Measurements from ENCODE around the gene CCDC63.

The CCDC63 gene

DNA sequence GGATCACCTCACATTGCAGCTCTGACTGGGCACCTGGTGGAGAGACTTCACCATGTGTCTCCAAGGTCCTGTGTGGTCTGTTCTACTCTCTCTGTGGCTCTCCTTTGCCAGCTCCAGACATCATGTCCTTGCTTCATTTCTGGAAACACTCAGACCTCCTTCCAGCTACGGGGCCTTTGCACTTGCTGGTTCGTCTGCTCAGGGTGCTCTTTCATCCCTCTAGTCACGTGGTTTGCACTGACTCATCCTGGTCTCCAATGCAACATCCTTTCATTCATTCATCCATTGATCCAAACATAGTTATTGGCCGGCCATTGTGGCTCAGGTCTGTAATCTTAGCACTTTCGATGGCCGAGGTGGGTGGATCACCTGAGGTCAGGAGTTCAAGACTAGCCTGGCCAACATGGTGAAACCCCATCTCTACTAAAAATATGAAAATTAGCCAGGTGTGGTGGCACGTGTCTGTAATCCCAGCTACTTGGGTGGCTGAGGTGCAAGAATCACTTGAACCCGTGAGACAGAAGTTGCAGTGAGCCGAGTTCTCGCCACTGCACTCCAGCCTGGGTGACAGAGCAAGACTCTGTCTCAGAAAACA is 23.9 kb upstream of the CCDC63 start:
- FAIRE-seq (no peak), DNase-seq (ENCODE audit: insufficient read length, low spot score) (no peak)
- TF ChIP-seq POLR2A (IDR thresholded peaks at IDR 0.05; ENCODE audit: low read depth, low read length) = no peak

DNA sequence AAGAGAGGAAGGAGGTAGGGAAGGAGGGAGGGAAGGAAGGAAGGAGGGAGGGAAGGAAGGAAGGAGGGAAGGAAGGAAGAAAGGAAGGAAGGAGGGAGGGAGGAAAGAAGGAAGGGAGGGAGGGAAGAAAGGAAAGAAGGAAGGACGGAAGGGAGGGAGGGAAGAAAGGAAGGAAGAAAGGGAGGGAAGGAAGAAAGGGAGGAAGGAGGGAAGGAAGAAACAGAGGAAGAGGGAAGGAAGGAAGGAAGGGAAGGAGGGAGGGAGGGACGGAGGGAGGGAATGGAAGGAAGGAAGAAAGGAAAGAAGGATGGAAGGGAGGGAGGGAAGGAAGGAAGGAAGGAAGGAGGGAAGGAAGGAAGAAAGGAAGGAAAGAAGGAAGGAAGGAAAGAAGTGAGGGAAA is 22.4 kb upstream of the CCDC63 start:
- no peak for DNase-seq (ENCODE audit: insufficient read length, low spot score)
- TF ChIP-seq POLR2A (IDR thresholded peaks at IDR 0.05; ENCODE audit: low read depth, low read length) = no peak
- no peak for FAIRE-seq

DNA sequence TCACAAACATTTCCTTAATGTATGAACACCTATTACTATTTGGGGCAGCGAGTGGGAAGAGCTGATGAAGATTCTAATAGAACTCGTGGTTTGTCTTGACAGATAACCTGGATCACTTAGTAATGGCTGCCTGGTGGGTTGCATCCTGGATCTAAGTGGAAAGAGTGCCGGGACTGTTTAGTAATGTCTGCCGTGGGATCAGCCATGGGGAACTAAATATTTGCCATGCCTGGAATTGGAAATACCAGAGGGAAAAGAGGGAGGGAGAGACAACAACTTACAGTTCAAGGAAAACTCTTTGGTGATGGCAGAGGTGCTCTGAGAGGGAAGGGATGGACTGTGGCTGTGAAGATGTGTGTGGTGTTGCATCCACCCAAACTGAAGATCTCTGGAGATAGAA is 21.3 kb upstream of the CCDC63 start:
- FAIRE-seq (no peak), DNase-seq (ENCODE audit: insufficient read length, low spot score) (no peak)
- TF ChIP-seq POLR2A (IDR thresholded peaks at IDR 0.05; ENCODE audit: low read depth, low read length) = no peak

DNA sequence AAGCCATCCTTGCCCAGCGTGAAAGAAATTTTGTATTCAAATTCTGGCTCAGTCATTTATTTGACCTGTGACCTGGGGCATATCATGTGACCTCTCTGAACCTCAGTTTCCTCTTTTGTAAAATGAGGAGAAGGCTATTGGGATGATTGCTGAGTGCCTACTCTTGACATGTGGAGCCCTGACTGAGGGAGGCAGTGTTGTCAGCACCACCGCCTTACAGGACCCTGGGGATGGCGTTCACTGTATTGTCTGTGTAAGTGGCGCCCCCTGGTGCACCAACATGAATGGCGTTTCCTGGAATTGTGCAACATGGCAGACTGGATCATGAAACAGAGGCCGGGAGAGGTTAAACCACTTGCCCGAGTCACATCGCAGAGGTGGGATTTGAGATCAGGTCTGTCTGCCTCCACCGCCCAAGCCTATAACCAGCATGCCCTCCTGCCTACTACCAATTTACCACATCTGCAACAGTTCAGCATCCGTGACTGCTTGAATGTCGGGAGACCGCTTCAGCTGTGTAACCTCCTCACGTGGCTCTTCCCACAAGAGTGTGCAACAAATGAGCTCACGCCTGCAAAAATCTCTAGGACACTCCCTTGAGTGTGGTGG is 20.1 kb upstream of the CCDC63 start:
- TF ChIP-seq POLR2A (IDR thresholded peaks at IDR 0.05; ENCODE audit: low read depth, low read length) = no peak
- FAIRE-seq = peak; percentile 83
- peak; percentile 77 for DNase-seq (ENCODE audit: insufficient read length, low spot score)

DNA sequence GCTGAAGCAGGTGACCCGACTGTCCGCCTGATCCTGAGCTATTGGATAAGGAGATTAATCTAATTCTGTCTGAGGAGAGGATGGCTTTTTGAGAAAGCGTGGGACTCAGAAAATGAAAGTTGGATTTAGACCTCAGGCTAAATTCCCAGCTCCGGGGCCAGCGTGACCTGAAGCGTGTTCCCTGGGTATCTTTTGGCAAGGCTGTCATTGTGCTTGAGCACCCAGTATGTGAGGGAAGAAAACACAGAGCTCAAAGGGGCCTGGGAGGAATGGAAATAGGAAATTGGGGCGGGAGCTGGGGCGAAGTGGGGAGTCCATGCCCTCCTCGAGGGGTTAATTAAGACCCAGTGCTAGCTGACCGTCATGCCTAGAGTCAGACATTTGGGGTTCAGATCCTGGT is 17.5 kb upstream of the CCDC63 start:
- FAIRE-seq = no peak
- DNase-seq (ENCODE audit: insufficient read length, low spot score) = no peak
- no peak for TF ChIP-seq POLR2A (IDR thresholded peaks at IDR 0.05; ENCODE audit: low read depth, low read length)

DNA sequence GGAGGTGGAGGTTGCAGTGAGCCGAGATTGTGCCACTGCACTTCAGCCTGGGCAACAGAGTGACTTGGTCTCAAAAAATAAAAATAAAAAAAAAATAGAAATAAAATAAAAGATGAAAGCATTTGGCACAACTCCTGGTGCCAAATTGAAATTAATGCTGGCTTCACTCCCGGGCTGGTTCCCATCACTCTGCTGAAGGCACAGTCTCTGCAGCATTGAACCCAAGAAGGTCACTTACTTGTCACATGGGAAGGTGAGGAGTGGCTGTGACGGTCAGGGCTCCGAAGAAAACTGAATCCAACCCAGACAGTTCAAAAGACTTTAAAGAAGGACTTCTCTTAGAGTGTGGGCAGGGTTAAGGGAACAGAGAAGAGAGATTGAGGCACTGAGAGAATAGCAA is 10.5 kb upstream of the CCDC63 start:
- FAIRE-seq (no peak), DNase-seq (ENCODE audit: insufficient read length, low spot score) (no peak)
- TF ChIP-seq POLR2A (IDR thresholded peaks at IDR 0.05; ENCODE audit: low read depth, low read length) = no peak

DNA sequence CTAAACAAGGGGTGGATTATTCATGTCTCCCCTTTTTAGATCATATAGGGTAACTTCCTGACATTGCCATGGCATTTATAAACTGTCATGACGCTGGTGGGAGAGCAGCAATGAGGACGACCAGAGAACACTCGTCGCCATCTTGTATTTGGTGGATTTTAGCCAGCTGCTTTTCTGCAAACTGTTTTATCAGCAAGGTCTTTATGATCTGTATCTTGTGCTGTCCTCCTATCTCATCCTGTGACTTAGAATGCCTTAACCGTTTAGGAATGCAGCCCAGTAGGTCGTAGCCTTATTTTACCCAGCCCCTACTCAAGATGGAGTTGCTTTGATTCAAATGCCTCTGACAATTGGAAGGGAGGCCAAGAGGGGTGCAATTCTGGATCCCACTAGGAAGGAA is 5.8 kb upstream of the CCDC63 start:
- FAIRE-seq (no peak), DNase-seq (ENCODE audit: insufficient read length, low spot score) (no peak)
- TF ChIP-seq POLR2A (IDR thresholded peaks at IDR 0.05; ENCODE audit: low read depth, low read length) = no peak

DNA sequence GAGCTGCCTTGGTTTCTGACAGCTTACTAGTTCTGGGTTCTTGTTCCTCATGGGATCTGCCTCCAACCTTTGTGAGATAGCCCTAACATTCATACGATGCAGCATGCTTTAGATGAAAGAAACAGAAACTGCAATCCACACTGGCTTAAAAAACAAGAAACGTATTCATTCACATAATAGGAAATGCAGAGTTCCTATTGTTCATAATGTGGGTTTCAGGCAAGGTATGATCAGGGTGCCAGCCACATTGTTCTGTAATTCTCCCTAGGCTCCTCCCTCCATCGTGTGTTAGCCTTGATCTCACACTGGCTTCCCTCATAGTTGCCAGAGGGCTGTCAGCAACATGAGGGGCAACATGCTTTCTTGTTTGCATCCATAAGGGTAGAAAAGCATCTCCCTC is 2.7 kb upstream of the CCDC63 start:
- FAIRE-seq = no peak
- DNase-seq (ENCODE audit: insufficient read length, low spot score) = no peak

DNA sequence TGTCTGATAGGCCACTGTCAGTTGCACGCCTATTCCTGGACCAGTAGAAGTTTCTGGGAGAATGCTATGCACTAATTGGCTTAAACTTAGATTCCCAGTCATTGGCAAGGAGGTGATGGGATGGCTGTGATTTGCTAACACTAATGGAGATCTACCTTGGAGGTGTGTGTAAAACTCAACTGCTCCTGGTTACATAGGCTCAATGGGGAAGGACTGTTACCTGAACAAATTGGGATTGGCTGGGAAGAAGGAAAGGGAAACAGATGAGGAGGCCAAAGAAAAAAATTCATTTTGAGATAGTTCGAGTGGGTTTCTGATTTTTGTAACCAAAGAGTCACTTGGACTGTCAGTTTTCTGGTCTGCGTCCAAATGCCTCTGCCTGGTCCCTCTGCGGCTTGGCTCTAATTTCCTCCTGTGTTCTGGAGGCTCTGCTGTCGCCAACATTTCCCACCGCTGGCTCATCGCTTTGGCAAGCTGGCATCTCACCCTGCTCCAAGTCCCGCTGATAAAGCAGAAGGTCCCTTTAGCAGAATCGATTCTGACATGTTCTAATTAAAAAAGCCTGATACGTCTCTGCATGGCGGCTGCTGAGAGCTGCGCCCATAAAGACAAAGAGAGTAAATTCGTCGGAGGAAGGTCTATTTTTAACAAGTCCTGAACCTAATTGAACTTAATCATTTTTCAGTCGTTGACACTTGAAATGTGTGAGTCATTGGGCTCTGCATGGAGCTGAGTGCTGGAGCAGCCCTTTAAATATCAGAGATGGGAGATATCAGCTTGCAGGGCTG is 2.0 kb upstream of the CCDC63 start:
- DNase-seq (ENCODE audit: insufficient read length, low spot score) (peak; percentile 60), FAIRE-seq (no peak)
- no peak for TF ChIP-seq POLR2A (IDR thresholded peaks at IDR 0.05; ENCODE audit: low read depth, low read length)

More for the DNA sequence above, 2.7 kb upstream of the CCDC63 start:
- TF ChIP-seq POLR2A (IDR thresholded peaks at IDR 0.05; ENCODE audit: low read depth, low read length) = no peak

DNA sequence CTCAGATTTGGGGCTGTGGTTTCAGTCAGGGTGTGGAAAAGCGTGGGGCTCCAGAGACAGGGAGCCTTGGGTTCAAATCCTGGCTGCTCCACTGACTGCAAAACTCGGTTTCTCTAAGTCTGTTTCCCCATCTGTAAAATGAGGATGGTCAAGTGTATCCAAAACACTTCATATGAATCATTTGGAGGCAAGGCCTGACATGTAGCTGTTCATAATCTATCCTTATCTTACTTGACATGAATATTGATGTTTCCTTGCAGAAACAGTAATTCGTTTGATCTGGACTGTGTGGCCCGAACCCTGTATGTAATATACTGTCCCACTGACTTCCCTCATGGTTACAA is 1.5 kb upstream of the CCDC63 start:
- no peak for TF ChIP-seq POLR2A (IDR thresholded peaks at IDR 0.05; ENCODE audit: low read depth, low read length)
- FAIRE-seq (no peak), DNase-seq (ENCODE audit: insufficient read length, low spot score) (no peak)

DNA sequence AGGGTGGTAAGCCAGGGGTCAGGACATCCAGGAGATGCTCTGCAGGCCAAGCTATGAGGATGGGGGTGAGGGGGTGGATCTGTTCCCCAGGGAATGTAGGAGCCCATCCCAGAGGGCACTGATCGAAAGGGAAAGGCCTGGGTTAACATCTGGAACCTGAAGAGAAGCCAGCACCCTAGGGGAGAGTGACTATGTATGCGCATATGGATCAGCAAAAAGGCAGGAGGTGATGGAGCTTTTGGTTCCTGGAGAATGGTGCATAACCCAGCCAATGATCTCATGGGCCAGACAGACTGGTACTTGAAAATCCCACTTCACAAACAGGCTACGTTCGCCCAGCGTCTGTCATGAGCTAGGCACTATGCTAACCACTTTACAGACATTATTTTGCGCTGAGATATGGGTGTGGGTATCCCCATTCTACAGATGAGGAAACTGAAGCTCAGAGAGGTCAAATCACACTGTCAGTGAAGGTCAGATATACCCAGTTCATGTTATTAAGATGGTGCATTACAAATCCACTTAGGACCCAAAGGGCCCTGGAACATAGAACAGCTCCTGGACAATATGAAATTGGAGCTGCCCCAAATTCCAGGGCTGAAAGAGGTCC is 1.6 kb downstream of the CCDC63 start:
- FAIRE-seq = no peak
- no peak for TF ChIP-seq POLR2A (IDR thresholded peaks at IDR 0.05; ENCODE audit: low read depth, low read length)
- DNase-seq (ENCODE audit: insufficient read length, low spot score) = no peak

DNA sequence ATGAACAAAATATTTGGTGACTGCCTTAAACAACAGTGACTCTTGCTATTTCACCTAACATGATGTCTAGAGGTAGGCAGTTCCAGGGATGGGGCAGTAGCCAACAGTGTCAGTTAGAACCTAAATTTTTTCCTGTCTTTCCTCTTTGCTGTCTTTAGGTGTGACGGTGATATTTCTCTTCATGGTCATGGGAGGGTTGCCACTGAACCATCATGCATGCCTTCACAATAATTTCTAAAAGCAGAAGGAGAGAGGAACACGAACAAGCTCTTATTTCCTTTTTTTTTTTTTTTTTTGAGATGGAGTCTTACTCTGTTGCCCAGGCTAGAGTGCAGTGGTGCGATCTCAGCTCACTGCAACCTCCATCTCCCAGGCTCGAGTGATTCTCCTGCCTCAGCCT is 2.4 kb downstream of the CCDC63 start:
- TF ChIP-seq POLR2A (IDR thresholded peaks at IDR 0.05; ENCODE audit: low read depth, low read length) = no peak
- no peak for DNase-seq (ENCODE audit: insufficient read length, low spot score)
- no peak for FAIRE-seq

DNA sequence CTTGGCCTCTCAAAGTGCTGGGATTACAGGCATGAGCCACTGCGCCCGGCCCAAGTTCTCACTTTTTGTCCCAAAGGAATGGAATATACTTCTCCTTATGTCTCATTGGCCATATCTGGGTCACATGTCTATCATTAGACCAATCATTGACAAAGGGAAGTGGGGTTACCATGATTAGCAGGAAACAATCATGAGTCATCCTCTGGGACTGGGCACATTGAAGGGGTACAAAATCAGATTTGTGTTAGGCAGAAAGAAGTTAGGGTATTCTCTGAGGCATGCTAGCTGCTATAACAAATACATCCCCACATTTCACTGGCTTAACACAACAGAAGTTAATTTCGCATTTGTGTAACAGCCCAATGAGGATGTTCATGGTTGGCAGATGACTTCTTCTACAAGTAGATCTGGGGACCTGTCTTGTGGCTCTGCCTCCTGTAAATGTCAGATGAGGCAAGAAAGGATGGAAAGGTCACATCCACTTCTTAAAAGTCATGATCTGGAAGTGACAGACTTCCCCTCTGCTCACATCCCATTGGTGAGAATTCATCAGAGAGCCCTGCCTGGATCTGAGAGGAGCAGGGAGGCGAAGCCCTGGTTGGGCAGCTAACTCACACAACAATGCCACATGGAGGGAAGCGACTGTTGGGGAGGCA is 3.1 kb downstream of the CCDC63 start:
- no peak for FAIRE-seq
- DNase-seq (ENCODE audit: insufficient read length, low spot score) = no peak
- TF ChIP-seq POLR2A (IDR thresholded peaks at IDR 0.05; ENCODE audit: low read depth, low read length) = no peak

DNA sequence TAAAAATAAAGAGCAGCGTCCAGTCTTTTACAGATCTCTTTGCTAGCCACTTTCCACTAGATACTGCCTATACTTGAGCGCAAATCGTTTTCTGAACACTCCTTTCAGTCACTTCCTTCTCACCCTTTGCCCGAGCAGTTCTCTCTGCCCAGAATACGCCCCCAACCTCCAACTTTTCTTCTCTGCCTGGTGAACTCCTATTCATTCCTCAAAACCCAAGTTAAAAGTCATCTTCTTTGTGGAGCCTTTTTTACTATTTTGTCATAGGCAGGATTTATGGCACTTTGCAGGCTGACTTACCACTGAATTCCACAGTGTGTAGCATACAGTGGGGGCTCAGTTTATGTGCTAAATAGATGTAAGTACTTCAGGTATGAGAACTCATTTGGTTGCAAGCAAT is 4.0 kb downstream of the CCDC63 start:
- no peak for DNase-seq (ENCODE audit: insufficient read length, low spot score)
- TF ChIP-seq POLR2A (IDR thresholded peaks at IDR 0.05; ENCODE audit: low read depth, low read length) = no peak
- no peak for FAIRE-seq

Data from H54 (cell line).